Activated naive CD4-positive, alpha-beta T cell treated with anti-CD3 and anti-CD28 coated beads, Interleukin-2, amount 50 U/mL, for 72 hours (primary cell): ENCODE data around the gene PGBD5. TPM values are rescaled to one million over a fixed set of nuclear protein-coding genes. Genes with fewer than 3 reads are reported as not detected.
A peak's percentile ranks its signal among the peaks of the same experiment; 100 is the strongest.

Experiments used
- ATAC-seq, 2 donors: fragments of 150-1000 bp; cut with Tn5 transposase; 2 replicates each; pipeline ENCODE4 v1.10.0; 2021; ENCODE audit warnings: mild to moderate bottlenecking in 2 of 2, moderate library complexity in 2 of 2
- DNase-seq, 2 donors: peaks; one replicate each; pipeline ENCODE4 v3.0.0; 2021 to 2022; ENCODE audit warnings: low spot score in 2 of 2
- H3K27ac Mint-ChIP-seq, 2 donors: one replicate each; pipeline ENCODE4 v1.8.0; 2022; ENCODE audit warnings: mild to moderate bottlenecking in 2 of 2, mixed read lengths in 2 of 2
- H3K36me3 Mint-ChIP-seq, 2 donors: one replicate each; pipeline ENCODE4 v1.8.0; 2022; ENCODE audit warnings: mixed read lengths in 2 of 2
- H3K9me3 Mint-ChIP-seq, 2 donors: one replicate each; pipeline ENCODE4 v1.8.0; 2022; ENCODE audit warnings: mixed read lengths in 2 of 2
- total RNA-seq, 2 donors: library from RNA; stranded (reverse); gene quantifications; one replicate each; pipeline ENCODE4 v1.2.3, GENCODE V29; 2022

PGBD5 gene
- total RNA-seq, 2 donors from 2014 or later, result 0.10 TPM; not detected in 1

- H3K36me3 Mint-ChIP-seq, result no peaks in the 10 kb centered on the region
- DNase-seq (no peak), ATAC-seq (no peak)
- no peaks in the 10 kb centered on the region for H3K9me3 Mint-ChIP-seq
- H3K27ac Mint-ChIP-seq, result no peak overlapping the region
These were observed 112.0 kb downstream of the PGBD5 start for GRCh38 chr1:230314142-230314470.

- H3K9me3 Mint-ChIP-seq, result no peaks in the 10 kb centered on the region
- ATAC-seq, result no peak
- no peak for DNase-seq
- H3K36me3 Mint-ChIP-seq, result no peaks in the 10 kb centered on the region
- H3K27ac Mint-ChIP-seq, result no peak overlapping the region
These were observed 112.5 kb downstream of the PGBD5 start for GRCh38 chr1:230313453-230314141.

GRCh38 chr1:230312676-230313075, 113.5 kb downstream of the PGBD5 start:
- H3K27ac Mint-ChIP-seq, result no peak overlapping the region
- no peaks in the 10 kb centered on the region for H3K9me3 Mint-ChIP-seq
- no peaks in the 10 kb centered on the region for H3K36me3 Mint-ChIP-seq
- no peak for DNase-seq
- ATAC-seq, result no peak

- H3K27ac Mint-ChIP-seq, result no peak overlapping the region
- ATAC-seq, result peak; percentile 65 to 73
These were observed 115.6 kb downstream of the PGBD5 start for GRCh38 chr1:230310381-230311163.

GRCh38 chr1:230309646-230310177, 116.4 kb downstream of the PGBD5 start:
- Mint-ChIP-seq H3K36me3 (no peaks in the 10 kb centered on the region), H3K9me3 (no peaks in the 10 kb centered on the region), H3K27ac (no peak overlapping the region)
- ATAC-seq (no peak), DNase-seq (no peak)

More at GRCh38 chr1:230310381-230311163, 115.6 kb downstream of the PGBD5 start:
- peak in 1 of 2 donors; percentile 61 for DNase-seq
- Mint-ChIP-seq H3K36me3 (no peaks in the 10 kb centered on the region), H3K9me3 (no peaks in the 10 kb centered on the region)

- Mint-ChIP-seq H3K9me3 (no peaks in the 10 kb centered on the region), H3K36me3 (no peaks in the 10 kb centered on the region), H3K27ac (no peak overlapping the region)
- no peak for DNase-seq
- ATAC-seq, result no peak
These were observed 117.3 kb downstream of the PGBD5 start for GRCh38 chr1:230308821-230309220.

- no peak for DNase-seq
- no peak for ATAC-seq
- Mint-ChIP-seq H3K27ac (no peak overlapping the region), H3K36me3 (no peaks in the 10 kb centered on the region), H3K9me3 (no peaks in the 10 kb centered on the region)
These were observed 118.1 kb downstream of the PGBD5 start for GRCh38 chr1:230308039-230308438.

- ATAC-seq (no peak), DNase-seq (no peak)
- Mint-ChIP-seq H3K27ac (no peak overlapping the region), H3K36me3 (no peaks in the 10 kb centered on the region), H3K9me3 (no peaks in the 10 kb centered on the region)
These were observed 118.9 kb downstream of the PGBD5 start for GRCh38 chr1:230307213-230307612.

- Mint-ChIP-seq H3K36me3 (no peaks in the 10 kb centered on the region), H3K9me3 (no peaks in the 10 kb centered on the region), H3K27ac (no peak overlapping the region)
- DNase-seq, result no peak
- ATAC-seq, result peak; percentile 80 to 84
These were observed 120.0 kb downstream of the PGBD5 start for GRCh38 chr1:230306169-230306568.

- Mint-ChIP-seq H3K9me3 (no peaks in the 10 kb centered on the region), H3K27ac (no peak overlapping the region), H3K36me3 (no peaks in the 10 kb centered on the region)
- DNase-seq, result no peak
- peak; percentile 64 to 68 for ATAC-seq
These were observed 122.3 kb downstream of the PGBD5 start for GRCh38 chr1:230303822-230304221.

- ATAC-seq (no peak), DNase-seq (no peak)
- no peaks in the 10 kb centered on the region for H3K36me3 Mint-ChIP-seq
- no peaks in the 10 kb centered on the region for H3K9me3 Mint-ChIP-seq
- H3K27ac Mint-ChIP-seq, result no peak overlapping the region
These were observed 123.1 kb downstream of the PGBD5 start for GRCh38 chr1:230303069-230303468.

GRCh38 chr1:230301822-230302221, 124.3 kb downstream of the PGBD5 start:
- H3K36me3 Mint-ChIP-seq, result no peaks in the 10 kb centered on the region
- no peak for DNase-seq
- ATAC-seq, result no peak
- H3K9me3 Mint-ChIP-seq, result no peaks in the 10 kb centered on the region
- H3K27ac Mint-ChIP-seq, result no peak overlapping the region

- no peaks in the 10 kb centered on the region for H3K36me3 Mint-ChIP-seq
- ATAC-seq, result no peak
- no peak overlapping the region for H3K27ac Mint-ChIP-seq
- no peak for DNase-seq
- no peaks in the 10 kb centered on the region for H3K9me3 Mint-ChIP-seq
These were observed 124.8 kb downstream of the PGBD5 start for GRCh38 chr1:230301322-230301721.

- Mint-ChIP-seq H3K9me3 (no peaks in the 10 kb centered on the region), H3K27ac (peak overlapping the region in 1 of 2 donors; percentile 52), H3K36me3 (no peaks in the 10 kb centered on the region)
These were observed 125.5 kb downstream of the PGBD5 start for GRCh38 chr1:230300322-230301301.

GRCh38 chr1:230299191-230300006, 126.7 kb downstream of the PGBD5 start:
- Mint-ChIP-seq H3K36me3 (no peaks in the 10 kb centered on the region), H3K9me3 (no peaks in the 10 kb centered on the region), H3K27ac (peak overlapping the region in 1 of 2 donors; percentile 52)
- ATAC-seq, result no peak
- peak in 1 of 2 donors; percentile 14 for DNase-seq

More at GRCh38 chr1:230300322-230301301, 125.5 kb downstream of the PGBD5 start:
- no peak for ATAC-seq
- DNase-seq, result no peak

- DNase-seq (no peak), ATAC-seq (no peak)
- H3K36me3 Mint-ChIP-seq, result no peaks in the 10 kb centered on the region
- H3K27ac Mint-ChIP-seq, result no peak overlapping the region
- H3K9me3 Mint-ChIP-seq, result no peaks in the 10 kb centered on the region
These were observed 130.8 kb downstream of the PGBD5 start for GRCh38 chr1:230295367-230295766.
